GM12878 (cell line): ENCODE data around the gene CYB5RL. TPM values are rescaled to one million over a fixed set of nuclear protein-coding genes. Genes with fewer than 3 reads are reported as not detected.

Source experiments
- ATAC-seq: fragments of 200-7000 bp; cut with Tn5 transposase; 3 replicates; pipeline ENCODE4 v1.9.1; 2020; ENCODE audit warnings: mild to moderate bottlenecking, moderate library complexity
- BruUV-seq: library from RNA; stranded (reverse); fragments of 400-500 nt; replicated peaks from 2 replicates; lab custom pipeline; 2021; lab: Mats Ljungman, UMichigan
- CTCF ChIA-PET: fragments of 300-600 bp; sonication (Branson Sonifier 250); formaldehyde crosslinking; extraction: SDS; loops from one replicate; lab custom pipeline; 2021; ENCODE audit warnings: inconsistent platforms; lab: Yijun Ruan, JAX
- POLR2A ChIA-PET: fragments of 350-600 bp; formaldehyde crosslinking; extraction: SDS; loops from one replicate; lab custom pipeline; 2021; ENCODE audit warnings: inconsistent platforms; lab: Charles Lee
- RAD21 ChIA-PET: fragments of 300-600 bp; sonication (Branson Sonifier 250); formaldehyde crosslinking; loops from one replicate; lab custom pipeline; 2023; ENCODE audit warnings: antibody characterized with exemption; ENCODE audit not compliant: unreplicated experiment; lab: Charles Lee
- SMC1A ChIA-PET: fragments of 300-600 bp; sonication (Branson Sonifier 250); formaldehyde crosslinking; loops from one replicate; lab custom pipeline; 2023; ENCODE audit not compliant: unreplicated experiment, uncharacterized antibody; lab: Charles Lee
- DNase-seq: peaks from one replicate; pipeline ENCODE4 v3.0.0-alpha.2; 2011; ENCODE audit warnings: low read depth, low spot score
- FAIRE-seq: peaks from 3 replicates; lab custom pipeline; 2011; peaks lifted over from hg19 to GRCh38; lab: Jason Lieb, UNC
- H2AFZ ChIP-seq: 2 replicates; pipeline ENCODE4 v1.6.0; 2011; ENCODE audit warnings: low read depth, low read length, control low read depth; ENCODE audit not compliant: control insufficient read depth
- H3K27ac ChIP-seq: 2 replicates; pipeline ENCODE4 v1.5.1; 2011; ENCODE audit warnings: control low read depth; ENCODE audit not compliant: control insufficient read depth, insufficient read depth
- H3K27me3 ChIP-seq, 2 experiments: replicated peaks in 1 of 2; 2 replicates each; pipeline versions ENCODE4 v1.6.0 to v1.6.1; 2011; ENCODE audit warnings: low read length in 1 of 2; ENCODE audit not compliant: control insufficient read depth in 2 of 2, insufficient read depth in 2 of 2
- H3K36me3 ChIP-seq, 2 experiments: 2 replicates each; pipeline ENCODE4 v1.5.1; 2011; ENCODE audit warnings: low read length in 1 of 2; ENCODE audit not compliant: control insufficient read depth in 2 of 2, insufficient read depth in 2 of 2
- H3K4me1 ChIP-seq: 2 replicates; pipeline ENCODE4 v1.6.1; 2011; ENCODE audit warnings: mild to moderate bottlenecking, low read length, moderate library complexity, mixed read lengths; ENCODE audit not compliant: control insufficient read depth, insufficient read depth
- H3K4me2 ChIP-seq: 2 replicates; pipeline ENCODE4 v1.6.0; 2011; ENCODE audit warnings: control low read depth; ENCODE audit not compliant: control insufficient read depth, insufficient read depth
- H3K4me3 ChIP-seq: fragments of 200-600 bp; sonication (generic); 2 replicates; pipeline ENCODE4 v1.5.1; 2016
- H3K79me2 ChIP-seq: 2 replicates; pipeline ENCODE4 v1.6.0; 2011; ENCODE audit warnings: low read length; ENCODE audit not compliant: control insufficient read depth, insufficient read depth
- H3K9ac ChIP-seq: 2 replicates; pipeline ENCODE4 v1.8.0; 2011; ENCODE audit warnings: low read length, control low read depth, mixed read lengths; ENCODE audit not compliant: control insufficient read depth, insufficient read depth
- H3K9me3 ChIP-seq: replicated peaks from 3 replicates; pipeline ENCODE4 v1.5.1; 2011; ENCODE audit warnings: mild to moderate bottlenecking, low read length; ENCODE audit not compliant: control insufficient read depth, insufficient read depth
- H4K20me1 ChIP-seq: 2 replicates; pipeline ENCODE4 v1.6.0; 2011; ENCODE audit not compliant: control insufficient read depth, insufficient read depth
- CREB1 ChIP-seq: IDR thresholded peaks from 2 replicates; pipeline ENCODE4 v1.6.1; 2012; ENCODE audit warnings: low read depth, mild to moderate bottlenecking, inconsistent platforms
- EED ChIP-seq: sonication (generic); IDR thresholded peaks from 2 replicates; pipeline ENCODE4 v1.6.1; 2016; ENCODE audit warnings: antibody characterized with exemption, low read depth
- ESRRA ChIP-seq: IDR thresholded peaks from 2 replicates; pipeline ENCODE4 v1.6.1; 2012; ENCODE audit warnings: mild to moderate bottlenecking, low read length, improper control_type of control experiment
- IRF4 ChIP-seq: IDR thresholded peaks from 2 replicates; pipeline ENCODE4 v1.6.1; 2011; ENCODE audit warnings: low read depth, low read length
- MYC ChIP-seq: IDR thresholded peaks from 2 replicates; pipeline ENCODE4 v1.6.1; 2011; ENCODE audit warnings: mild to moderate bottlenecking, low read length, moderate library complexity, inconsistent platforms; ENCODE audit not compliant: insufficient read depth, insufficient replicate concordance, insufficient read length, severe bottlenecking
- RBBP5 ChIP-seq: fragments of 200-600 bp; sonication (generic); conservative IDR thresholded peaks from 2 replicates; pipeline ENCODE4 v1.6.1; 2016
- RCOR1 ChIP-seq: conservative IDR thresholded peaks from 2 replicates; pipeline ENCODE4 v1.6.1; 2012; ENCODE audit warnings: low read depth, low read length, improper control_type of control experiment
- SIX5 ChIP-seq: IDR thresholded peaks from 2 replicates; pipeline ENCODE4 v1.6.1; 2011; ENCODE audit warnings: mild to moderate bottlenecking, low read depth, low read length, moderate library complexity; ENCODE audit not compliant: severe bottlenecking
- YY1 ChIP-seq: IDR thresholded peaks from 2 replicates; pipeline ENCODE4 v1.6.1; 2011; ENCODE audit warnings: low read depth, mild to moderate bottlenecking, low read length
- ZNF24 ChIP-seq: fragments of 450-650 bp; IDR thresholded peaks from 2 replicates; pipeline ENCODE4 v1.6.1; 2017; ENCODE audit warnings: antibody characterized with exemption, mild to moderate bottlenecking
- ZNF622 ChIP-seq: fragments of 450-650 bp; IDR thresholded peaks from 2 replicates; pipeline ENCODE4 v1.6.1; 2017; ENCODE audit warnings: mild to moderate bottlenecking, inconsistent platforms
- WGBS: methylation state at CpG from one replicate; pipeline ENCODE4 v1.1.6; 2016; ENCODE audit warnings: low lambda C conversion rate; ENCODE audit not compliant: insufficient replicate concordance, insufficient coverage; ENCODE audit errors: missing lambda C conversion rate; 5-methylcytosine and 5-hydroxymethylcytosine counted together
- in situ Hi-C: fragments of 300-500 bp; cut with MboI; formaldehyde crosslinking; loops from 9 replicates; pipeline ENCODE4 v1.14.3; 2018; ENCODE audit warnings: mixed read lengths
- intact Hi-C: fragments of 100-400 bp; cut with micrococcal nuclease; formaldehyde crosslinking; loops from one replicate; pipeline ENCODE4 v1.14.2; 2022; ENCODE audit not compliant: unreplicated experiment
- polyA plus RNA-seq, 11 experiments: library from polyadenylated mRNA; depleted of rRNA in 4 of 11; unstranded in 6 of 11; stranded (reverse) in 5 of 11; fragments of >200 nt; fragmentation: Nextera tagmentation in 4 of 11; fragmentation: Illumina TruSeq in 1 of 11; extraction: Ambion mirVana in 4 of 11; extraction: Trizol in 1 of 11; gene quantifications; 1 replicate in 1 of 11; 2 replicates in 10 of 11; pipeline versions ENCODE4 v1.2.1 to v1.2.3, GENCODE V29; 2011 to 2016; ENCODE audit warnings: inconsistent platforms in 2 of 11, missing spikeins in 2 of 11, low read depth in 1 of 11
- total RNA-seq, 4 experiments: library from RNA; depleted of rRNA in 3 of 4; stranded (reverse); fragments of >200 nt in 3 of 4; fragmentation: Illumina TruSeq in 1 of 4; extraction: Trizol in 1 of 4; gene quantifications; 2 replicates each; pipeline versions ENCODE4 v1.2.1 to v1.2.3, GENCODE V29; 2013 to 2021
- TF ChIP-seq, protein P1 (sequence below): IDR thresholded peaks from 2 replicates; pipeline ENCODE4 v1.6.1; 2012; ENCODE audit warnings: low read length, inconsistent platforms
- TF ChIP-seq, protein P2 (sequence below): fragments of 450-650 bp; IDR thresholded peaks from 2 replicates; pipeline ENCODE4 v1.6.1; 2016; ENCODE audit warnings: mild to moderate bottlenecking, moderate library complexity, borderline replicate concordance
- TF ChIP-seq, protein P3 (sequence below): IDR thresholded peaks from 2 replicates; pipeline ENCODE4 v1.6.1; 2011; ENCODE audit warnings: borderline replicate concordance, low read depth, mild to moderate bottlenecking, moderate library complexity, mixed read lengths, low read length; ENCODE audit not compliant: insufficient read depth; ENCODE audit errors: extremely low read length

Gene CYB5RL
- total and polyA plus RNA-seq, 10 of the 15 experiments (the other 5 are each of a cell fraction or from before 2014, with no cell fraction given): 3.1 to 8.7 (median 7.2) TPM

DNA sequence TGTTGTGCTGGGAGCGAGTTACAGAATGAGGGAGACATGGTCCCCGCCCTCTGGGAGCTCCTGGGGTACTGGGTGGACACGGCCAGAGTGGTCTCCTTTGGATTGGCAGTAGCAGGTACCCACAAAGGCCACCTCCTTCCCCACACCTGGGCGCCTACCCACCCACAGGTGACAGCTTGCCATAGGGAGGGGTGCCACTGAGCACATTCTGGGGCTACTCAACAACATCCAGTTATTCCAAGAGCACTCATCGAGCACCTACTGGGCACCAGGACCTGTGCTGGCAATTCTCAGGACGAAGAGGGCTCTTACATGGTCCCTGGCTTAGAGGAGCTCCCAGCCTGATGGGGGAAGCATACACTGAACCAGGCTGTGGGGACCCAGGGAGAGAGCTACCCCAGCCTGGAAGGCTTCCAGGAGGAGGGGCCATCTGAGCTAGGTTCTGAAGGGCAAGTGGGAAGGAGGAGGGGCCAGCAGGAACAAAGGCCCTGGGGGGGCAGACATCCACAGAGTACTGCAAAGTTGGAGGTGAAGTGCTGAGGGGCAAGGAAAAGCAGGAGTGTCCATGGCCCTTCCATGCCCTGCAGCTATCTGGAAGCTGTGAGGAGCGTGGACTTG lies 22.1 kb upstream of the CYB5RL start:
- H3K9ac ChIP-seq: no peak overlapping the region
- no peaks in the 10 kb centered on the region for H3K4me1 ChIP-seq
- BruUV-seq: no TSS peak
- 90% methylated on average over 7 of the region's 7 CpGs for WGBS
- H3K27me3 ChIP-seq: no peaks in the 10 kb centered on the region
- no peak for ATAC-seq
- CTCF ChIA-PET: no interaction called here
- H3K27ac ChIP-seq: no peak overlapping the region
- POLR2A ChIA-PET: no interaction called here
- no peaks in the 10 kb centered on the region for H3K9me3 ChIP-seq
- TF ChIP-seq RBBP5 (no peak), SIX5 (no peak), EED (no peak), MYC (no peak), IRF4 (no peak), RCOR1 (no peak), ESRRA (no peak), YY1 (no peak), CREB1 (no peak), ZNF24 (no peak), ZNF622 (no peak)
- TF ChIP-seq, protein P1, sequence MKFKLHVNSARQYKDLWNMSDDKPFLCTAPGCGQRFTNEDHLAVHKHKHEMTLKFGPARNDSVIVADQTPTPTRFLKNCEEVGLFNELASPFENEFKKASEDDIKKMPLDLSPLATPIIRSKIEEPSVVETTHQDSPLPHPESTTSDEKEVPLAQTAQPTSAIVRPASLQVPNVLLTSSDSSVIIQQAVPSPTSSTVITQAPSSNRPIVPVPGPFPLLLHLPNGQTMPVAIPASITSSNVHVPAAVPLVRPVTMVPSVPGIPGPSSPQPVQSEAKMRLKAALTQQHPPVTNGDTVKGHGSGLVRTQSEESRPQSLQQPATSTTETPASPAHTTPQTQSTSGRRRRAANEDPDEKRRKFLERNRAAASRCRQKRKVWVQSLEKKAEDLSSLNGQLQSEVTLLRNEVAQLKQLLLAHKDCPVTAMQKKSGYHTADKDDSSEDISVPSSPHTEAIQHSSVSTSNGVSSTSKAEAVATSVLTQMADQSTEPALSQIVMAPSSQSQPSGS: no peak
- TF ChIP-seq, protein P2, sequence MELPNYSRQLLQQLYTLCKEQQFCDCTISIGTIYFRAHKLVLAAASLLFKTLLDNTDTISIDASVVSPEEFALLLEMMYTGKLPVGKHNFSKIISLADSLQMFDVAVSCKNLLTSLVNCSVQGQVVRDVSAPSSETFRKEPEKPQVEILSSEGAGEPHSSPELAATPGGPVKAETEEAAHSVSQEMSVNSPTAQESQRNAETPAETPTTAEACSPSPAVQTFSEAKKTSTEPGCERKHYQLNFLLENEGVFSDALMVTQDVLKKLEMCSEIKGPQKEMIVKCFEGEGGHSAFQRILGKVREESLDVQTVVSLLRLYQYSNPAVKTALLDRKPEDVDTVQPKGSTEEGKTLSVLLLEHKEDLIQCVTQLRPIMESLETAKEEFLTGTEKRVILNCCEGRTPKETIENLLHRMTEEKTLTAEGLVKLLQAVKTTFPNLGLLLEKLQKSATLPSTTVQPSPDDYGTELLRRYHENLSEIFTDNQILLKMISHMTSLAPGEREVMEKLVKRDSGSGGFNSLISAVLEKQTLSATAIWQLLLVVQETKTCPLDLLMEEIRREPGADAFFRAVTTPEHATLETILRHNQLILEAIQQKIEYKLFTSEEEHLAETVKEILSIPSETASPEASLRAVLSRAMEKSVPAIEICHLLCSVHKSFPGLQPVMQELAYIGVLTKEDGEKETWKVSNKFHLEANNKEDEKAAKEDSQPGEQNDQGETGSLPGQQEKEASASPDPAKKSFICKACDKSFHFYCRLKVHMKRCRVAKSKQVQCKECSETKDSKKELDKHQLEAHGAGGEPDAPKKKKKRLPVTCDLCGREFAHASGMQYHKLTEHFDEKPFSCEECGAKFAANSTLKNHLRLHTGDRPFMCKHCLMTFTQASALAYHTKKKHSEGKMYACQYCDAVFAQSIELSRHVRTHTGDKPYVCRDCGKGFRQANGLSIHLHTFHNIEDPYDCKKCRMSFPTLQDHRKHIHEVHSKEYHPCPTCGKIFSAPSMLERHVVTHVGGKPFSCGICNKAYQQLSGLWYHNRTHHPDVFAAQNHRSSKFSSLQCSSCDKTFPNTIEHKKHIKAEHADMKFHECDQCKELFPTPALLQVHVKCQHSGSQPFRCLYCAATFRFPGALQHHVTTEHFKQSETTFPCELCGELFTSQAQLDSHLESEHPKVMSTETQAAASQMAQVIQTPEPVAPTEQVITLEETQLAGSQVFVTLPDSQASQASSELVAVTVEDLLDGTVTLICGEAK: no peak
- TF ChIP-seq, protein P3, sequence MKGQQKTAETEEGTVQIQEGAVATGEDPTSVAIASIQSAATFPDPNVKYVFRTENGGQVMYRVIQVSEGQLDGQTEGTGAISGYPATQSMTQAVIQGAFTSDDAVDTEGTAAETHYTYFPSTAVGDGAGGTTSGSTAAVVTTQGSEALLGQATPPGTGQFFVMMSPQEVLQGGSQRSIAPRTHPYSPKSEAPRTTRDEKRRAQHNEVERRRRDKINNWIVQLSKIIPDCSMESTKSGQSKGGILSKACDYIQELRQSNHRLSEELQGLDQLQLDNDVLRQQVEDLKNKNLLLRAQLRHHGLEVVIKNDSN: no peak
- TF ChIP-seq, all 136 proteins: peak for 0
- intact Hi-C loops: no loop called here
- Histone ChIP-seq H3K36me3 (peaks cover 13 to 16% of the 10 kb centered on the region in 2 experiments), H4K20me1 (no peaks in the 10 kb centered on the region), H3K4me2 (no peak overlapping the region), H3K4me3 (no peak overlapping the region), H2AFZ (no peak overlapping the region), H3K79me2 (no peaks in the 10 kb centered on the region)
- FAIRE-seq: no peak
- in situ Hi-C loops: no loop called here
- RAD21 ChIA-PET: no interaction called here
- DNase-seq: no peak
- SMC1A ChIA-PET: no interaction called here
